ENCODE data around the gene RNU1-3.
"Not testable (repeated sequence)": the region's sequence is repeated elsewhere in the genome, so short reads cannot be mapped to it uniquely, and the experiment has no call there.

The RNU1-3 gene

DNA sequence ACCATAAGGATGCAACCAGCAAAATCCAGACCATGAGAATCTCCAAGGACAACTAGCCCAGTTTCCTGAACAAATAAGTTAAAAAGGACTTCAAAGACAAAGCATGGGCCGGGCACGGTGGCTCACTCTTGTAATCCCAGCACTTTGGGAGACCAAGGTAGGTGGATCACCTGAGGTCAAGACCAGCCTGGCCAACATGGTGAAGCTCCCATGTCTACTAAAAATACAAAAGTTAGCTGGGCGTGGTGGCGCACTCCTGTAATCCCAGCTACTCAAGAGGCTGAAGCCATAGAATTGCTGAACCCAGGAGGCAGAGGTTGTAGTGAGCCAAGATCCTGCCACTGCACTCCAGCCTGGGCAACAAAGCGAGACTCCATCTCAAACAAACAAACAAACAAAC lies 30.8 kb downstream of the RNU1-3 start:
- DNase-seq (ENCODE audit: low spot score in 2 of 2), result peak in 1 of 2 donors; percentile 13
- H3K27me3 Mint-ChIP-seq; H3K9me3 Mint-ChIP-seq; H3K4me1 Mint-ChIP-seq; H3K27ac Mint-ChIP-seq (ENCODE audit: low read depth); ATAC-seq (replicated peaks; ENCODE audit: extremely low read depth, poor library complexity, severe bottlenecking); H3K4me3 Mint-ChIP-seq: not testable (repeated sequence)
- peaks cover 24% of the 10 kb centered on the region for H3K36me3 Mint-ChIP-seq (ENCODE audit: insufficient read depth)

DNA sequence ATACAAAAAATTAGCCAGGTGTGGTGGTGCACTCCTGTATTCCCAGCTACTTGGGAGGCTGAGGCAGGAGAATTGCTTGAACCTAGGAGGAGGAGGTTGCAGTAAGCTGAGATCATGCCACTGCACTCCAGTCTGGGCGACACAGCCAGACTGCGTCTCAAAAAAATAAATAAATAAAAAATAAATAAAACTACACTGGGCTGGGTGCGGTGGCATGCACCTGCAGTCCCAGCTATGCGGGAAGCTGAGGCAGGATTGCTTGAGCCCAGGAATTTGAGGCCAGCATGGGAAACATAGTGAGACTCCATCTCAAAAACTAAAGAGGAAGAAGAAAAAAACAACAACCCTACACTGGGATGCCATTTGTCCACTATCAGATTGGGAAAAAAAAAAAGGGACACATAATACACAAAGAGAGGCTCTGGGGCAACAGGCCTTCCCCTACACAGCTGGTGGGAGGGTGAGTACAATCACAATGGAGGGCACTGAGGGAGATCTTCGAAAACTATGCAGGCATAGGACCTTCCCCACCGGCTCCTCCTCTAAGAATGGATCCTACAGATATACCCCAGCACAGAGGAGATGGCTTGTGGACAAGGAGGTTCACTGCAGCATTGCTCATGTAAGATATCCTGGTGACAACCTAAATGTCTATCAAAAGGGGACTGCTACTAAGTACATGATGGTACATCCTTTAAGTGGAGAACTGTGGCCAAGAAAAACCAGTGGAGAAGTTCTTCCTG lies 33.0 kb downstream of the RNU1-3 start:
- not testable (repeated sequence) for ATAC-seq (replicated peaks; ENCODE audit: extremely low read depth, poor library complexity, severe bottlenecking); H3K27ac Mint-ChIP-seq (ENCODE audit: low read depth); H3K4me3 Mint-ChIP-seq; H3K27me3 Mint-ChIP-seq; H3K9me3 Mint-ChIP-seq
- peak in 1 of 2 donors; percentile 14 for DNase-seq (ENCODE audit: low spot score in 2 of 2)
- Mint-ChIP-seq H3K36me3 (ENCODE audit: insufficient read depth) (peaks cover 39% of the 10 kb centered on the region), H3K4me1 (peaks cover 12% of the 10 kb centered on the region)

DNA sequence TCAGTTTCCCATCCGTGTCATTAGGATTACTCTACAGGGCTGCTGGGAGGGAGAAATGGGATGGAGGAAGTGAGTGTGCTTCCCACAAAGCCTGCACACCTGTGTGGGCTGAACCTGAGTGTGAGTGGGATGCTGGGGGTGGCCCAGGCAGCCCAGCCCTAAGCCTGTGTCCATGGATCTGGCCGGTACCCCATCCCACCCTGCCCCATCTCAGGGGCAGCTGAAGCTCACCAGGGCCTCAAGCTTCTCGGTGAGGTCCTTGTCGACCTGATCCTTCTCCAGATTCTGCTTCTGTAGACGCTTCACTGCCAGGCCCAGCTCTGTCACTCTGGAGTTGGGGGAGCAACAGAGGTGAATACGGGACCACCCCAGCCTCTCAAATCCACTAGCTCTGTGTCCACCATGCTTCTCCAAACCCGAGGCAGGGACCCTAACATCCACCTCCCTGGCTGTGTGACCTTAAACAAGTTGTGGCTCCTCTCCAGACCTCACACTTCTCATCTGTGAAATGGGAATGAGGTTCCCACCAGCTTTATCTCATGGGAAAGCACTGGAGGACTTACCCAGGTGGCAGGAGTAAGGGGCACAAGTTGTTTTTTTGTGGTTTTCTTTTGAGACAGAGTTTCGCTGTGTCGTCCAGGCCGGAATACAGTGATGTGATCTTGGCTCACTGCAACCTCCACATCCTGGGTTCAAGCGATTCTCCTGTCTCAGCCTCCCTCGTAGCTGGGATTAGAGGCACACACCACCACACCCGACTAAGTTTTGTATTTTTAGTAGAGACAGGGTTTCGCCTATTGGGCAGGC lies 34.5 kb downstream of the RNU1-3 start:
- H3K9me3 Mint-ChIP-seq; H3K27ac Mint-ChIP-seq (ENCODE audit: low read depth); ATAC-seq (replicated peaks; ENCODE audit: extremely low read depth, poor library complexity, severe bottlenecking); H3K4me3 Mint-ChIP-seq; H3K27me3 Mint-ChIP-seq: not testable (repeated sequence)
- peak in 1 of 2 donors; percentile 15 for DNase-seq (ENCODE audit: low spot score in 2 of 2)
- H3K36me3 Mint-ChIP-seq (ENCODE audit: insufficient read depth), result peaks cover 45% of the 10 kb centered on the region
- H3K4me1 Mint-ChIP-seq, result peaks cover 14% of the 10 kb centered on the region

DNA sequence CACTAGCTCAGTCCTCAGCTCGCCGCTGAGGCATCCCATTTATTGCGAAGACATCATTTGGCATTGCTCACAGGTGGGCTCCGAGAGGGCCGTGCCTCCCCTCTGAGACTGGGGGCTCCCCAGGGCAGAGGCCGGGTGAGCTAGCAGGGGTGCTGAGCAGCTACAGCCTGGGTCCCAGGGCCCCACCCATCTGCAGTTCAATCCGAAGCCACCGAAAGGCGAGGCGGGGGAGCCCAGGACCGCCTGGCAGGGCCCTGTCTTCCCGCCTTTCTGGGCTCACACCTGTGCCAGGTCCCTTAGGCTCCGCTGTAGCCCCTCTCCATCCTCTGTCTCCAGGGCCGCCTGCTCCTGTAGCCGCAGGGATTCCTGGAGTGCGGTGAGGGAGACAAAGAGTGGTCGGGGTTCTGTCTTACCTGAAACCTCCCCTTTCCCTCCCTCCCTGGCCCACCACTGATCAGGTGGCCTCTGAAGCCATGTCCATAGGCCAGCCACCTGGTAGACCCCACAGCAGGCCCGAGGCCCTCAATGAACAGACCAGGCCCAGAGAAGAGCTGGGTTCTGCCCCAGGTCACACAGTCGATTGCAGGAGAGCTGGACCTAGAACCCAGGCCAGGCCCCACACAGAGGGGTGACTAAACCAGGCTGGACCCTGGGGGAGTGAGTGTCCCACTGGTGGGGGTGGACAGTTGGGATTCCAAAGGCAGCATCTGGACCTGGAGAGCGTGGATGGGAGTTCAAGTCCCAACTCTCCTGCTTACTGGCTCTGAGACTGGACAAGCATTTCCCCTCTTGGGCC lies 35.3 kb downstream of the RNU1-3 start:
- no peaks in the 10 kb centered on the region for H3K9me3 Mint-ChIP-seq
- H3K27me3 Mint-ChIP-seq, result no peaks in the 10 kb centered on the region
- H3K36me3 Mint-ChIP-seq (ENCODE audit: insufficient read depth), result peaks cover 45% of the 10 kb centered on the region
- ATAC-seq (replicated peaks; ENCODE audit: extremely low read depth, poor library complexity, severe bottlenecking), result no peak
- no peak for DNase-seq (ENCODE audit: low spot score in 2 of 2)
- H3K4me3 Mint-ChIP-seq, result no peak overlapping the region
- no peak overlapping the region for H3K27ac Mint-ChIP-seq (ENCODE audit: low read depth)
- peaks cover 14% of the 10 kb centered on the region for H3K4me1 Mint-ChIP-seq

GRCh38 chr1:16630661-16631247 lies 36.0 kb downstream of the RNU1-3 start:
- ATAC-seq (replicated peaks; ENCODE audit: extremely low read depth, poor library complexity, severe bottlenecking), result no peak
- Mint-ChIP-seq H3K27me3 (no peaks in the 10 kb centered on the region), H3K27ac (ENCODE audit: low read depth) (no peak overlapping the region)

GRCh38 chr1:16629916-16630530 lies 36.7 kb downstream of the RNU1-3 start:
- H3K36me3 Mint-ChIP-seq (ENCODE audit: insufficient read depth), result peaks cover 50% of the 10 kb centered on the region
- H3K27ac Mint-ChIP-seq (ENCODE audit: low read depth), result not testable (repeated sequence)

More at GRCh38 chr1:16630661-16631247, 36.0 kb downstream of the RNU1-3 start:
- Mint-ChIP-seq H3K36me3 (ENCODE audit: insufficient read depth) (peaks cover 50% of the 10 kb centered on the region), H3K4me3 (no peak overlapping the region), H3K4me1 (peaks cover 14% of the 10 kb centered on the region), H3K9me3 (no peaks in the 10 kb centered on the region)
- DNase-seq (ENCODE audit: low spot score in 2 of 2), result no peak

GRCh38 chr1:16628361-16629111 lies 38.2 kb downstream of the RNU1-3 start:
- Mint-ChIP-seq H3K27me3 (no peaks in the 10 kb centered on the region), H3K27ac (ENCODE audit: low read depth) (peak overlapping the region; percentile 30), H3K4me1 (peaks cover 12% of the 10 kb centered on the region), H3K9me3 (no peaks in the 10 kb centered on the region), H3K36me3 (ENCODE audit: insufficient read depth) (peaks cover 37% of the 10 kb centered on the region), H3K4me3 (no peak overlapping the region)
- DNase-seq (ENCODE audit: low spot score in 2 of 2) (no peak), ATAC-seq (replicated peaks; ENCODE audit: extremely low read depth, poor library complexity, severe bottlenecking) (no peak)

More at GRCh38 chr1:16629916-16630530, 36.7 kb downstream of the RNU1-3 start:
- peaks cover 17% of the 10 kb centered on the region for H3K4me1 Mint-ChIP-seq
- not testable (repeated sequence) for H3K9me3 Mint-ChIP-seq; H3K4me3 Mint-ChIP-seq; ATAC-seq (replicated peaks; ENCODE audit: extremely low read depth, poor library complexity, severe bottlenecking); DNase-seq (ENCODE audit: low spot score in 2 of 2); H3K27me3 Mint-ChIP-seq

- H3K4me3 Mint-ChIP-seq; DNase-seq (ENCODE audit: low spot score in 2 of 2); H3K9me3 Mint-ChIP-seq; H3K27ac Mint-ChIP-seq (ENCODE audit: low read depth); H3K27me3 Mint-ChIP-seq; ATAC-seq (replicated peaks; ENCODE audit: extremely low read depth, poor library complexity, severe bottlenecking): not testable (repeated sequence)
- Mint-ChIP-seq H3K36me3 (ENCODE audit: insufficient read depth) (peaks cover 29% of the 10 kb centered on the region), H3K4me1 (peaks cover 11% of the 10 kb centered on the region)
Observed at GRCh38 chr1:16626409-16626983, 40.3 kb downstream of the RNU1-3 start.

GRCh38 chr1:16625497-16626408 lies 41.0 kb downstream of the RNU1-3 start:
- peaks cover 28% of the 10 kb centered on the region for H3K36me3 Mint-ChIP-seq (ENCODE audit: insufficient read depth)
- H3K4me3 Mint-ChIP-seq, result no peak overlapping the region

GRCh38 chr1:16623812-16624719 lies 42.7 kb downstream of the RNU1-3 start:
- Mint-ChIP-seq H3K4me1 (peaks cover 11% of the 10 kb centered on the region), H3K36me3 (ENCODE audit: insufficient read depth) (peaks cover 15% of the 10 kb centered on the region)
- H3K27ac Mint-ChIP-seq (ENCODE audit: low read depth); DNase-seq (ENCODE audit: low spot score in 2 of 2); H3K4me3 Mint-ChIP-seq; H3K27me3 Mint-ChIP-seq; ATAC-seq (replicated peaks; ENCODE audit: extremely low read depth, poor library complexity, severe bottlenecking); H3K9me3 Mint-ChIP-seq: not testable (repeated sequence)

More at GRCh38 chr1:16625497-16626408, 41.0 kb downstream of the RNU1-3 start:
- ATAC-seq (replicated peaks; ENCODE audit: extremely low read depth, poor library complexity, severe bottlenecking) (no peak), DNase-seq (ENCODE audit: low spot score in 2 of 2) (no peak)
- no peaks in the 10 kb centered on the region for H3K27me3 Mint-ChIP-seq
- no peaks in the 10 kb centered on the region for H3K9me3 Mint-ChIP-seq
- H3K27ac Mint-ChIP-seq (ENCODE audit: low read depth), result no peak overlapping the region
- H3K4me1 Mint-ChIP-seq, result peaks cover 11% of the 10 kb centered on the region
